ENCODE data around the gene RFC1. TPM values are rescaled to one million over a fixed set of nuclear protein-coding genes. Genes with fewer than 3 reads are reported as not detected.

RFC1 gene
- total and polyA plus RNA-seq, 2 donors (not counting 3 experiments of a cell fraction or from before 2014, with no cell fraction given): 12.9 to 57.1 TPM

- DNase-seq (ENCODE audit: low read depth, low spot score) (no peak), FAIRE-seq (no peak)
- no peaks in the 10 kb centered on the region for H3K9me1 ChIP-seq (replicated peaks; ENCODE audit: control insufficient read depth, extremely low read depth, insufficient read depth, low read length)
- ChIA-PET POLR2A (no interaction called here), CTCF (no interaction called here)
- H3K9me3 ChIP-seq (replicated peaks; ENCODE audit: control insufficient read depth, insufficient read depth, low read length): no peaks in the 10 kb centered on the region
- intact Hi-C loops (cut with micrococcal nuclease): no loop called here
- dilution Hi-C loops (cut with MboI; ENCODE audit: extremely low pct_ligation_motif_present, low sequenced_read_pairs): no loop called here
- H3K79me2 ChIP-seq (ENCODE audit: control insufficient read depth, insufficient read depth, low read length): peaks cover 22% of the 10 kb centered on the region
- no peaks in the 10 kb centered on the region for H3K4me1 ChIP-seq (ENCODE audit: control insufficient read depth, extremely low read depth, insufficient read depth, low read length)
- no peak overlapping the region for H3K9ac ChIP-seq (replicated peaks; ENCODE audit: extremely low read depth, insufficient read depth, low read length)
- H2AFZ ChIP-seq (ENCODE audit: low read depth, low read length): no peak overlapping the region
- H3K27me3 ChIP-seq (ENCODE audit: control insufficient read depth in 2 of 2, insufficient read depth in 2 of 2, low read length in 2 of 2): no peaks in the 10 kb centered on the region
- no peak overlapping the region for H3K4me2 ChIP-seq (ENCODE audit: insufficient read depth, low read length)
- no TSS peak for BruUV-seq (replicated peaks)
- TF ChIP-seq CTCF (IDR thresholded peaks at IDR 0.05; ENCODE audit: extremely low read depth in 1 of 2, insufficient read depth in 1 of 2, low read depth in 1 of 2, low read length in 2 of 2) (no peak), POLR2AphosphoS5 (IDR thresholded peaks at IDR 0.05; ENCODE audit: insufficient read depth, low read depth, low read length) (no peak), MAX (IDR thresholded peaks at IDR 0.05; ENCODE audit: insufficient read depth, insufficient read length) (no peak), JUN (IDR thresholded peaks at IDR 0.05; ENCODE audit: borderline replicate concordance, insufficient read depth, insufficient read length, low read depth) (no peak), POLR2A (IDR thresholded peaks at IDR 0.05; ENCODE audit: low read depth, low read length) (no peak), EZH2 (IDR thresholded peaks at IDR 0.05; ENCODE audit: borderline replicate concordance, low read depth, low read length, severe bottlenecking) (no peak), FOS (IDR thresholded peaks at IDR 0.05; ENCODE audit: borderline replicate concordance, insufficient read depth, low read length) (no peak), MYC (IDR thresholded peaks at IDR 0.05; ENCODE audit: low read depth, low read length) (no peak), GATA2 (IDR thresholded peaks at IDR 0.05; ENCODE audit: insufficient read depth, insufficient read length, low read depth, low read length) (no peak)
- H3K27ac ChIP-seq (ENCODE audit: insufficient read depth, low read depth, low read length): no peak overlapping the region
- no peak overlapping the region for H3K4me3 ChIP-seq (replicated peaks in 1 of 3; ENCODE audit: insufficient read depth in 1 of 3, low read depth in 1 of 3, low read length in 3 of 3)
- no peaks in the 10 kb centered on the region for H4K20me1 ChIP-seq (replicated peaks; ENCODE audit: control insufficient read depth, extremely low read depth, insufficient read depth, low read length)
- peaks cover 0 to 6% of the 10 kb centered on the region in 2 experiments for H3K36me3 ChIP-seq (ENCODE audit: control insufficient read depth in 2 of 2, extremely low read depth in 1 of 2, insufficient read depth in 2 of 2, low read length in 2 of 2)
These were observed 39.6 kb downstream of the RFC1 start for GRCh38 chr4:39326468-39326977.

Data from endothelial cell of umbilical vein (primary cell).